A549 (cell line): ENCODE measurements around the gene GAL3ST3. TPM values are rescaled to one million over a fixed set of nuclear protein-coding genes. Genes with fewer than 3 reads are reported as not detected.

Source experiments
- ATAC-seq, 2 experiments: fragments of 200-7000 bp in 1 of 2; fragments of >200 bp in 1 of 2; cut with Nextera tagmentation in 1 of 2; cut with Tn5 transposase in 1 of 2; 3 replicates each; pipeline versions ENCODE4 v1.8.0 to v1.9.1; 2018 to 2020; ENCODE audit warnings: mild to moderate bottlenecking in 1 of 2, moderate library complexity in 1 of 2
- CTCF ChIA-PET: fragments of 300-600 bp; sonication (Branson Sonifier 250); formaldehyde crosslinking; extraction: SDS; loops from one replicate; lab custom pipeline; 2021; ENCODE audit warnings: antibody characterized with exemption, inconsistent platforms; lab: Yijun Ruan, JAX
- POLR2A ChIA-PET: fragments of 350-600 bp; formaldehyde crosslinking; extraction: SDS; loops from one replicate; lab custom pipeline; 2021; ENCODE audit warnings: antibody characterized with exemption, inconsistent platforms; lab: Yijun Ruan, JAX
- DNase-seq, 2 experiments: peaks; one replicate each; pipeline versions ENCODE4 v3.0.0 to v3.0.0-alpha.2; 2011 to 2016; ENCODE audit warnings: low read depth in 1 of 2, low spot score in 1 of 2
- FAIRE-seq: peaks from 2 replicates; lab custom pipeline; 2011; peaks lifted over from hg19 to GRCh38; lab: Jason Lieb, UNC
- H3K27ac ChIP-seq, 2 experiments: fragments of >200 bp; sonication (Bioruptor Twin); formaldehyde crosslinking; 3 replicates each; pipeline ENCODE4 v1.5.1; 2016 to 2017
- H3K4me1 ChIP-seq: fragments of >200 bp; sonication (Bioruptor Twin); formaldehyde crosslinking; 3 replicates; pipeline ENCODE4 v1.6.1; 2016
- H3K4me2 ChIP-seq: fragments of >200 bp; sonication (Bioruptor Twin); formaldehyde crosslinking; 3 replicates; pipeline ENCODE4 v1.6.1; 2016
- H3K4me3 ChIP-seq: fragments of >200 bp; sonication (Bioruptor Twin); formaldehyde crosslinking; 3 replicates; pipeline ENCODE4 v1.5.1; 2016
- H3K9me3 ChIP-seq: fragments of >200 bp; sonication (Bioruptor Twin); formaldehyde crosslinking; 3 replicates; pipeline ENCODE4 v1.6.1; 2016
- BHLHE40 ChIP-seq: IDR thresholded peaks from 2 replicates; pipeline ENCODE4 v1.6.1; 2012; ENCODE audit warnings: low read depth, low read length, inconsistent platforms
- E2F6 ChIP-seq: IDR thresholded peaks from 2 replicates; pipeline ENCODE4 v1.6.1; 2012; ENCODE audit warnings: low read depth, borderline replicate concordance
- FOSB ChIP-seq: fragments of 250-450 bp; sonication (Bioruptor Pico); IDR thresholded peaks from 2 replicates; pipeline ENCODE4 v1.5.0; 2020; ENCODE audit warnings: mild to moderate bottlenecking, moderate library complexity
- HEYL ChIP-seq: fragments of 250-450 bp; sonication (Bioruptor Pico); IDR thresholded peaks from 2 replicates; pipeline ENCODE4 v1.8.0; 2021; ENCODE audit warnings: mild to moderate bottlenecking, moderate library complexity
- HMGXB4 ChIP-seq: fragments of 250-450 bp; sonication (Bioruptor Pico); IDR thresholded peaks from 2 replicates; pipeline ENCODE4 v1.5.0; 2021; ENCODE audit warnings: mild to moderate bottlenecking, moderate library complexity, borderline replicate concordance
- JUN ChIP-seq, 2 experiments: fragments of >200 bp; sonication (Bioruptor Twin); formaldehyde crosslinking; IDR thresholded peaks; 2 replicates in 1 of 2; 3 replicates in 1 of 2; pipeline ENCODE4 v1.6.1; 2016 to 2017
- MAFK ChIP-seq: fragments of 450-650 bp; IDR thresholded peaks from 2 replicates; pipeline ENCODE4 v1.6.1; 2014; ENCODE audit not compliant: partially characterized antibody
- NR3C1 ChIP-seq: fragments of >200 bp; sonication (Bioruptor Twin); formaldehyde crosslinking; IDR thresholded peaks from 3 replicates; pipeline ENCODE4 v1.6.1; 2017
- REST ChIP-seq: fragments of 200-600 bp; sonication (generic); IDR thresholded peaks from 2 replicates; pipeline ENCODE4 v1.6.1; 2016; ENCODE audit warnings: antibody characterized with exemption, mild to moderate bottlenecking, moderate library complexity
- RNF2 ChIP-seq: fragments of 200-600 bp; sonication (generic); IDR thresholded peaks from 2 replicates; pipeline ENCODE4 v1.6.1; 2016; ENCODE audit warnings: low read depth, mild to moderate bottlenecking, antibody characterized with exemption, moderate library complexity, borderline replicate concordance
- SMC3 ChIP-seq: fragments of >200 bp; sonication (Bioruptor Twin); formaldehyde crosslinking; IDR thresholded peaks from 3 replicates; pipeline ENCODE4 v1.6.1; 2018; ENCODE audit warnings: inconsistent platforms
- ZC3H11A ChIP-seq: fragments of 450-650 bp; IDR thresholded peaks from 2 replicates; pipeline ENCODE4 v1.6.1; 2014; ENCODE audit warnings: antibody characterized with exemption, mild to moderate bottlenecking
- ZFP36 ChIP-seq: fragments of 450-650 bp; IDR thresholded peaks from 2 replicates; pipeline ENCODE4 v1.6.1; 2014; ENCODE audit warnings: borderline replicate concordance; ENCODE audit not compliant: partially characterized antibody
- ZNF302 ChIP-seq: fragments of 250-450 bp; sonication (Bioruptor Pico); IDR thresholded peaks from 2 replicates; pipeline ENCODE4 v1.9.0; 2021; ENCODE audit warnings: inconsistent platforms, mild to moderate bottlenecking, moderate library complexity
- WGBS: methylation state at CpG from one replicate; pipeline ENCODE4 v1.1.6; 2017; ENCODE audit errors: missing lambda C conversion rate; 5-methylcytosine and 5-hydroxymethylcytosine counted together
- polyA plus RNA-seq, 4 experiments: library from polyadenylated mRNA; depleted of rRNA in 3 of 4; stranded (reverse); fragments of >200 nt; fragmentation: RNase III in 1 of 4; extraction: RNeasy Plus Mini Kit Qiagen cat#74134 plus additional on column Dnase treatment in 1 of 4; gene quantifications; 2 replicates in 3 of 4; 3 replicates in 1 of 4; pipeline ENCODE4 v1.2.3, GENCODE V29; 2011 to 2017

Gene GAL3ST3
- polyA plus RNA-seq, 2 of the 4 experiments (the other 2 are of a cell fraction), result not detected

- TF ChIP-seq JUN (IDR thresholded peaks at IDR 0.05), result no peak
- TF ChIP-seq ZC3H11A, result no peak
These were observed 14.9 kb upstream of the GAL3ST3 start (continued) for GRCh38 chr11:66063900-66064299.

- WGBS, result 91% methylated on average over 2 of the region's 2 CpGs
- TF ChIP-seq BHLHE40 (no peak), ZNF302 (CRISPR knock-in tag) (no peak), MAFK (peak; percentile 69)
- no peak overlapping the region for H3K4me2 ChIP-seq
- H3K4me3 ChIP-seq, result no peak overlapping the region
- no peak overlapping the region for H3K27ac ChIP-seq
- no peak for DNase-seq
- 0 out of 3 replicates have a peak, but pooled peaks cover 2% of the 10 kb centered on the region for H3K9me3 ChIP-seq
- FAIRE-seq, result no peak
- ChIA-PET CTCF (interaction anchor here (0.6 to 10.5 kb wide), 7 partner anchors 7 to 73 kb away, joined by 3 to 233 read pairs (median 4); partner anchors contain the start of genes GAL3ST3 and SF3B2), POLR2A (interaction anchor here (1.2 to 2.2 kb wide), 2 partner anchors 10 to 74 kb away, joined by 3 to 9 read pairs; partner anchors contain the start of gene SF3B2)
- H3K4me1 ChIP-seq, result peaks cover 3% of the 10 kb centered on the region; the same call in 1 of the 3 replicates
- ATAC-seq, result no peak
These were observed 13.4 kb upstream of the GAL3ST3 start for GRCh38 chr11:66062408-66062807.

- no peak for DNase-seq
- ATAC-seq, result no peak
- Histone ChIP-seq H3K9me3 (0 out of 3 replicates have a peak, but pooled peaks cover 2% of the 10 kb centered on the region), H3K4me2 (no peak overlapping the region), H3K4me3 (no peak overlapping the region), H3K27ac (no peak overlapping the region), H3K4me1 (peaks cover 3% of the 10 kb centered on the region; the same call in 1 of the 3 replicates)
- ChIA-PET POLR2A (interaction anchor here (2.2 kb wide), 1 partner anchor 9 kb away, joined by 9 read pairs; the partner anchor contains the start of gene SF3B2), CTCF (interaction anchor here (2.4 to 12.6 kb wide), 3 partner anchors 6 to 16 kb away, joined by 10 to 233 read pairs (median 21); partner anchors contain the start of gene PACS1)
- FAIRE-seq, result no peak
- WGBS, result 90% methylated on average over 6 of the region's 6 CpGs
- TF ChIP-seq ZC3H11A (no peak), SMC3 (no peak), FOSB (no peak), REST (no peak), ZFP36 (no peak), E2F6 (no peak), RNF2 (no peak), HEYL (CRISPR knock-in tag) (no peak), NR3C1 (no peak), HMGXB4 (CRISPR knock-in tag) (no peak)
These were observed 12.3 kb upstream of the GAL3ST3 start for GRCh38 chr11:66061268-66061667.
